IMR-90 (cell line): ENCODE data around the gene CREBBP. TPM values are rescaled to one million over a fixed set of nuclear protein-coding genes. Genes with fewer than 3 reads are reported as not detected.

ENCODE experiments used
- ATAC-seq: fragments of 200-7000 bp; cut with Tn5 transposase; 2 replicates; pipeline ENCODE4 v1.9.1; 2020; ENCODE audit warnings: low read depth, mild to moderate bottlenecking, moderate library complexity
- BruUV-seq: library from RNA; stranded (reverse); fragments of 400-500 nt; replicated peaks from 2 replicates; lab custom pipeline; 2021; lab: Mats Ljungman, UMichigan
- CTCF ChIA-PET: fragments of 300-600 bp; formaldehyde crosslinking; extraction: SDS; loops from one replicate; lab custom pipeline; 2021; ENCODE audit warnings: antibody characterized with exemption; lab: Yijun Ruan, JAX
- POLR2A ChIA-PET: fragments of 300-600 bp; sonication (Branson Sonifier 250); formaldehyde crosslinking; loops from one replicate; lab custom pipeline; 2022; ENCODE audit warnings: antibody characterized with exemption; ENCODE audit not compliant: unreplicated experiment; lab: Charles Lee
- DNase-seq: peaks from one replicate; pipeline ENCODE4 v3.0.0; 2013
- H2AFZ ChIP-seq: replicated peaks from 2 replicates; pipeline ENCODE3; 2013; ENCODE audit warnings: low read length, mild to moderate bottlenecking; ENCODE audit not compliant: poor library complexity
- H2AK5ac ChIP-seq: 2 replicates; pipeline ENCODE4 v1.6.1; 2013; ENCODE audit warnings: low read depth, low read length, inconsistent platforms
- H2AK9ac ChIP-seq: replicated peaks from 2 replicates; pipeline ENCODE3; 2013; ENCODE audit warnings: mild to moderate bottlenecking, low read depth, low read length, moderate library complexity; ENCODE audit not compliant: poor library complexity
- H2BK120ac ChIP-seq: 2 replicates; pipeline ENCODE4 v1.6.1; 2013; ENCODE audit warnings: low read depth, low read length, inconsistent platforms
- H2BK15ac ChIP-seq: 3 replicates; pipeline ENCODE4 v1.6.1; 2013; ENCODE audit warnings: low read depth, low read length, inconsistent platforms
- H2BK20ac ChIP-seq: 2 replicates; pipeline ENCODE4 v1.6.1; 2013; ENCODE audit warnings: low read depth, mild to moderate bottlenecking, inconsistent platforms, low read length, moderate library complexity
- H2BK5ac ChIP-seq: 2 replicates; pipeline ENCODE4 v1.6.1; 2013; ENCODE audit warnings: mild to moderate bottlenecking, low read depth, low read length, inconsistent platforms; ENCODE audit not compliant: poor library complexity, severe bottlenecking
- H3K14ac ChIP-seq: replicated peaks from 2 replicates; pipeline ENCODE4 v1.6.1; 2013; ENCODE audit warnings: low read depth, low read length, inconsistent platforms
- H3K18ac ChIP-seq: 2 replicates; pipeline ENCODE4 v1.6.1; 2013; ENCODE audit warnings: low read depth, low read length, control low read depth
- H3K23ac ChIP-seq: 2 replicates; pipeline ENCODE4 v1.6.1; 2013; ENCODE audit warnings: low read depth, low read length, inconsistent platforms
- H3K27ac ChIP-seq: 2 replicates; pipeline ENCODE4 v1.5.1; 2013; ENCODE audit warnings: mild to moderate bottlenecking, control low read depth, low read length; ENCODE audit not compliant: insufficient read depth
- H3K27me3 ChIP-seq: 2 replicates; pipeline ENCODE4 v1.6.1; 2013; ENCODE audit warnings: low read length; ENCODE audit not compliant: control insufficient read depth, insufficient read depth
- H3K36me3 ChIP-seq: 2 replicates; pipeline ENCODE4 v1.6.1; 2013; ENCODE audit warnings: low read length, mixed read lengths; ENCODE audit not compliant: control insufficient read depth, insufficient read depth
- H3K4ac ChIP-seq: 2 replicates; pipeline ENCODE4 v1.6.1; 2013; ENCODE audit warnings: low read depth, low read length, inconsistent platforms
- H3K4me1 ChIP-seq: 2 replicates; pipeline ENCODE4 v1.6.1; 2013; ENCODE audit warnings: low read length, mixed read lengths; ENCODE audit not compliant: control insufficient read depth, insufficient read depth
- H3K4me2 ChIP-seq: 2 replicates; pipeline ENCODE4 v1.6.1; 2013; ENCODE audit warnings: low read depth, mild to moderate bottlenecking, control low read depth, low read length, moderate library complexity
- H3K4me3 ChIP-seq: 2 replicates; pipeline ENCODE4 v1.5.1; 2013; ENCODE audit warnings: low read depth, mild to moderate bottlenecking, control low read depth, low read length, moderate library complexity; ENCODE audit not compliant: insufficient read depth
- H3K56ac ChIP-seq: 2 replicates; pipeline ENCODE4 v1.6.1; 2013; ENCODE audit warnings: low read length, inconsistent platforms; ENCODE audit not compliant: insufficient read depth; ENCODE audit errors: extremely low read depth
- H3K79me1 ChIP-seq, 2 experiments: 2 replicates each; pipeline ENCODE4 v1.6.1; 2013; ENCODE audit warnings: low read length in 2 of 2, inconsistent platforms in 1 of 2, low read depth in 1 of 2
- H3K9ac ChIP-seq: 2 replicates; pipeline ENCODE4 v1.6.1; 2013; ENCODE audit warnings: low read depth, low read length, control low read depth
- H3K9me1 ChIP-seq: 2 replicates; pipeline ENCODE4 v1.6.1; 2013; ENCODE audit warnings: low read length, inconsistent platforms; ENCODE audit not compliant: insufficient read depth
- H3K9me3 ChIP-seq: 2 replicates; pipeline ENCODE4 v1.6.1; 2013; ENCODE audit warnings: low read length; ENCODE audit not compliant: control insufficient read depth, insufficient read depth
- H4K20me1 ChIP-seq: 2 replicates; pipeline ENCODE4 v1.6.1; 2013; ENCODE audit warnings: low read length, inconsistent platforms; ENCODE audit not compliant: insufficient read depth
- H4K5ac ChIP-seq: 2 replicates; pipeline ENCODE4 v1.6.1; 2013; ENCODE audit warnings: mild to moderate bottlenecking, low read depth, low read length, control low read depth
- H4K8ac ChIP-seq, 2 experiments: 2 replicates each; pipeline ENCODE4 v1.6.1; 2013; ENCODE audit warnings: low read depth in 2 of 2, low read length in 2 of 2, control low read depth in 1 of 2, inconsistent platforms in 1 of 2
- H4K91ac ChIP-seq: 2 replicates; pipeline ENCODE4 v1.6.1; 2013; ENCODE audit warnings: low read depth, low read length, inconsistent platforms; ENCODE audit not compliant: insufficient read depth
- BHLHE40 ChIP-seq: fragments of 150-350 bp; IDR thresholded peaks from 2 replicates; pipeline ENCODE4 v1.6.1; 2016; ENCODE audit warnings: mild to moderate bottlenecking, low read depth, low read length
- CEBPB ChIP-seq: IDR thresholded peaks from 2 replicates; pipeline ENCODE4 v1.6.1; 2012; ENCODE audit warnings: low read depth, low read length, improper control_type of control experiment
- CHD1 ChIP-seq: IDR thresholded peaks from 2 replicates; pipeline ENCODE4 v1.6.1; 2012; ENCODE audit warnings: low read depth, low read length, improper control_type of control experiment
- FOS ChIP-seq: fragments of 150-350 bp; IDR thresholded peaks from 2 replicates; pipeline ENCODE4 v1.6.1; 2016; ENCODE audit warnings: low read depth, low read length
- MAFK ChIP-seq: IDR thresholded peaks from 2 replicates; pipeline ENCODE4 v1.6.1; 2012; ENCODE audit warnings: low read depth, low read length, improper control_type of control experiment
- MAZ ChIP-seq: IDR thresholded peaks from 2 replicates; pipeline ENCODE4 v1.6.1; 2012; ENCODE audit warnings: low read depth, mild to moderate bottlenecking, low read length, improper control_type of control experiment, moderate library complexity, borderline replicate concordance
- MXI1 ChIP-seq: IDR thresholded peaks from 2 replicates; pipeline ENCODE4 v1.6.1; 2012; ENCODE audit warnings: low read depth, mild to moderate bottlenecking, low read length, moderate library complexity, borderline replicate concordance
- NFE2L2 ChIP-seq: fragments of 150-350 bp; IDR thresholded peaks from 2 replicates; pipeline ENCODE4 v1.6.1; 2016; ENCODE audit warnings: low read depth, mild to moderate bottlenecking, low read length
- POLR2A ChIP-seq: IDR thresholded peaks from 2 replicates; pipeline ENCODE4 v1.6.1; 2012; ENCODE audit warnings: mild to moderate bottlenecking, low read depth, low read length
- RAD21 ChIP-seq: IDR thresholded peaks from 2 replicates; pipeline ENCODE4 v1.6.1; 2012; ENCODE audit warnings: low read length, improper control_type of control experiment
- RCOR1 ChIP-seq: IDR thresholded peaks from 2 replicates; pipeline ENCODE4 v1.6.1; 2012; ENCODE audit warnings: mild to moderate bottlenecking, low read length, improper control_type of control experiment; ENCODE audit not compliant: insufficient replicate concordance
- RFX5 ChIP-seq: IDR thresholded peaks from 2 replicates; pipeline ENCODE4 v1.8.0; 2012; ENCODE audit warnings: low read depth, mild to moderate bottlenecking, low read length, moderate library complexity
- SMC3 ChIP-seq: fragments of 150-350 bp; IDR thresholded peaks from 2 replicates; pipeline ENCODE4 v1.6.1; 2016; ENCODE audit warnings: low read depth, mild to moderate bottlenecking, antibody characterized with exemption, low read length, moderate library complexity
- USF2 ChIP-seq: fragments of 150-350 bp; IDR thresholded peaks from 2 replicates; pipeline ENCODE4 v1.6.1; 2017; ENCODE audit warnings: mild to moderate bottlenecking, antibody characterized with exemption, low read length, low read depth
- WGBS, 2 experiments: methylation state at CpG; one replicate each; pipeline versions ENCODE4 v1.1.5 to v1.1.7; 2013; ENCODE audit warnings: missing lambda C conversion rate in 2 of 2; ENCODE audit not compliant: insufficient read length in 1 of 2; ENCODE audit errors: extremely low coverage in 2 of 2; 5-methylcytosine and 5-hydroxymethylcytosine counted together
- dilution Hi-C: fragments of 300-500 bp; cut with HindIII; formaldehyde crosslinking; loops from one replicate; pipeline ENCODE4 v1.14.3; 2018; ENCODE audit warnings: low sequenced_read_pairs; ENCODE audit not compliant: unreplicated experiment
- in situ Hi-C: fragments of 300-500 bp; cut with MboI; formaldehyde crosslinking; loops from 3 replicates; pipeline ENCODE4 v1.14.3; 2019; ENCODE audit warnings: low sequenced_read_pairs, inconsistent platforms, mixed read lengths
- intact Hi-C: fragments of 100-400 bp; cut with micrococcal nuclease; formaldehyde crosslinking; loops from 2 replicates; pipeline ENCODE4 v1.10.0; 2022
- polyA plus RNA-seq, 3 experiments: library from polyadenylated mRNA; depleted of rRNA; stranded (reverse); fragments of >200 nt; gene quantifications; 2 replicates each; pipeline ENCODE4 v1.2.3, GENCODE V29; 2012; ENCODE audit warnings: low replicate concordance in 1 of 3
- total RNA-seq: library from RNA; depleted of rRNA; stranded (reverse); fragments of >200 nt; gene quantifications from 2 replicates; pipeline ENCODE4 v1.2.3, GENCODE V29; 2012
- TF ChIP-seq, protein P1 (sequence below): conservative IDR thresholded peaks from 2 replicates; pipeline ENCODE4 v1.5.1; 2012; ENCODE audit warnings: mild to moderate bottlenecking, low read depth, low read length, improper control_type of control experiment
- TF ChIP-seq, protein P2 (sequence below): fragments of 150-350 bp; IDR thresholded peaks from 2 replicates; pipeline ENCODE4 v1.6.1; 2016; ENCODE audit warnings: low read depth, mild to moderate bottlenecking, low read length, moderate library complexity, borderline replicate concordance

Gene CREBBP
- total and polyA plus RNA-seq, 2 of the 4 experiments (the other 2 are of a cell fraction), result 7.3 to 12.5 TPM

DNA sequence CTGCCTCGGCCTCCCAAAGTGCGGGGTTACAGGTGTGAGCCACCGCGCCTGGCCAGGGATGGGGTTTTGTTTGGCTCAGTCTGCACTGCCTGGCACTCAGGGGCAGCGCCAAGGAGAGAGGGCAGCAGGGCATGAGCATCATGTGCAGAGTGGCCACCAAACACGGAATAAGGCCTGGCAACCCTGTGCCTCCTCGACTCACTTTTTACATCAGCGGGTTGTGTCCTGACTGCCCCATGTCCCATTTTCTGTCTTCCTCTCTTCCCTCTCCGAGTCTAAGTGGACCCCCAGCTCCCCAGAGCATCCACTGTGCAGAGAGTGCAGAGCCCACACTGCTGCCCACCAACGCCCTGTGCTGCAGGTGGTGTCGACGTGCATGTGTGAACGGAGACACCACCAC, 145.0 kb downstream of the CREBBP start:
- Histone ChIP-seq H3K23ac (no peak overlapping the region), H4K20me1 (peaks cover 9% of the 10 kb centered on the region), H3K9ac (no peak overlapping the region), H2BK120ac (no peak overlapping the region), H2AK9ac (no peak overlapping the region), H3K14ac (no peak overlapping the region), H2BK20ac (no peak overlapping the region), H3K18ac (no peak overlapping the region), H4K8ac (no peak overlapping the region), H3K79me1 (peaks cover 24 to 63% of the 10 kb centered on the region in 2 experiments), H3K27me3 (no peaks in the 10 kb centered on the region), H4K91ac (no peak overlapping the region), H3K27ac (no peak overlapping the region), H3K36me3 (peaks cover 83% of the 10 kb centered on the region), H2AK5ac (no peak overlapping the region), H3K4me2 (no peak overlapping the region), H2BK15ac (no peak overlapping the region), H4K5ac (no peak overlapping the region), H3K4me1 (no peaks in the 10 kb centered on the region), H3K4me3 (no peak overlapping the region), H3K4ac (no peak overlapping the region), H3K56ac (no peak overlapping the region), H2AFZ (peak overlapping the region; percentile 51), H3K9me3 (no peaks in the 10 kb centered on the region), H2BK5ac (no peak overlapping the region), H3K9me1 (peaks cover 5% of the 10 kb centered on the region; the same call in 1 of the 2 replicates)
- 98% methylated on average over 7 of the region's 13 CpGs; no CpG with 5 or more reads in 1 of the 2 experiments for WGBS, 2 experiments
- no TSS peak for BruUV-seq
- dilution Hi-C loops (no loop called here), in situ Hi-C loops (no loop called here), intact Hi-C loops (no loop called here)
- ChIA-PET CTCF (no interaction called here), POLR2A (no interaction called here)
- DNase-seq (no peak), ATAC-seq (no peak)
- TF ChIP-seq MAZ (no peak), CEBPB (no peak), USF2 (no peak), RCOR1 (no peak), NFE2L2 (no peak), MAFK (no peak), MXI1 (no peak), RAD21 (no peak), BHLHE40 (no peak), RFX5 (no peak), SMC3 (no peak), FOS (no peak), CHD1 (no peak), POLR2A (no peak)
- TF ChIP-seq, protein P1, sequence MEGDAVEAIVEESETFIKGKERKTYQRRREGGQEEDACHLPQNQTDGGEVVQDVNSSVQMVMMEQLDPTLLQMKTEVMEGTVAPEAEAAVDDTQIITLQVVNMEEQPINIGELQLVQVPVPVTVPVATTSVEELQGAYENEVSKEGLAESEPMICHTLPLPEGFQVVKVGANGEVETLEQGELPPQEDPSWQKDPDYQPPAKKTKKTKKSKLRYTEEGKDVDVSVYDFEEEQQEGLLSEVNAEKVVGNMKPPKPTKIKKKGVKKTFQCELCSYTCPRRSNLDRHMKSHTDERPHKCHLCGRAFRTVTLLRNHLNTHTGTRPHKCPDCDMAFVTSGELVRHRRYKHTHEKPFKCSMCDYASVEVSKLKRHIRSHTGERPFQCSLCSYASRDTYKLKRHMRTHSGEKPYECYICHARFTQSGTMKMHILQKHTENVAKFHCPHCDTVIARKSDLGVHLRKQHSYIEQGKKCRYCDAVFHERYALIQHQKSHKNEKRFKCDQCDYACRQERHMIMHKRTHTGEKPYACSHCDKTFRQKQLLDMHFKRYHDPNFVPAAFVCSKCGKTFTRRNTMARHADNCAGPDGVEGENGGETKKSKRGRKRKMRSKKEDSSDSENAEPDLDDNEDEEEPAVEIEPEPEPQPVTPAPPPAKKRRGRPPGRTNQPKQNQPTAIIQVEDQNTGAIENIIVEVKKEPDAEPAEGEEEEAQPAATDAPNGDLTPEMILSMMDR, result no peak
- TF ChIP-seq, protein P2, sequence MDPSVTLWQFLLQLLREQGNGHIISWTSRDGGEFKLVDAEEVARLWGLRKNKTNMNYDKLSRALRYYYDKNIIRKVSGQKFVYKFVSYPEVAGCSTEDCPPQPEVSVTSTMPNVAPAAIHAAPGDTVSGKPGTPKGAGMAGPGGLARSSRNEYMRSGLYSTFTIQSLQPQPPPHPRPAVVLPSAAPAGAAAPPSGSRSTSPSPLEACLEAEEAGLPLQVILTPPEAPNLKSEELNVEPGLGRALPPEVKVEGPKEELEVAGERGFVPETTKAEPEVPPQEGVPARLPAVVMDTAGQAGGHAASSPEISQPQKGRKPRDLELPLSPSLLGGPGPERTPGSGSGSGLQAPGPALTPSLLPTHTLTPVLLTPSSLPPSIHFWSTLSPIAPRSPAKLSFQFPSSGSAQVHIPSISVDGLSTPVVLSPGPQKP, result no peak
